Gastrocnemius medialis (tissue), 4 donors: ENCODE results near the gene UQCR11.

Experiments
- CTCF ChIP-seq, 5 experiments: fragments of 450-650 bp in 3 of 5; fragments of 200-600 bp in 2 of 5; sonication (generic) in 2 of 5; IDR thresholded peaks in 4 of 5; conservative IDR thresholded peaks in 1 of 5; 1 replicate in 4 of 5; 2 replicates in 1 of 5; pipeline ENCODE4 v1.5.1; 2016 to 2019; ENCODE audit warnings: antibody characterized with exemption in 5 of 5, mild to moderate bottlenecking in 3 of 5, moderate library complexity in 3 of 5
- POLR2A ChIP-seq, 2 donors: fragments of 450-650 bp; IDR thresholded peaks; one replicate each; pipeline ENCODE4 v1.6.1; 2017; ENCODE audit warnings: antibody characterized with exemption in 2 of 2, mild to moderate bottlenecking in 2 of 2, moderate library complexity in 2 of 2

DNA sequence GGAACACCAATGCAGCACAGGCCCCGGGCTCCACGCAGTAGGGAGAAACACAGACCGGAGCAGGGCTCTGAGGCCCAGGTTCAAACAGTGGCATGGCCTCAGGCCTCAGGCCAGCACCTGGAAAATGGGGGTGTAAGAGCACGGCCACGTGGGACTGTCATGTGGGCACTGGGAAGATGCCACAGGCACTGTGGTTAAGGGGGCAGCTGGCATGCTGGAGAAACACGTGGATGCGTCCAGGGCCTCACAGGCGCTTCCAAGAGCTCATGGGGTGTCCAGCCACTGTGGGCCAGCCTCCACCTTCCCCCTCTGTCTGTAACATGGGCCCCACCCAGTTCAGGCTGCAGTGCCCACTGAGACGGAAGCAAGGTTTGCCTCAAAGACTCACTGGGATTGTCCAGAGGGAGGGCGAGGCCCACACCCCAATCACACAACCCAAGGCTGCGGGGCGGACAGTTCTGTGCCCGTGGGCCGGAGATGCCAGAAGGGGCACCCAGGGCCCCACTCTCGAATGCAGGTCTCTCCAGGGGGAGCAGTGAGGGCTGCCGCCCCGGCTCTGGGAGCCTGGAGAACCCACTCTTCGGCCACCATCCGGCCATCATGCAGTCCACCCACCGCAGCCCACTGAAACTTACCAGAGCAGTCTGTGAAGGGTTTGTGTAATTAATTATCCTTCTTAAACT, 6.3 kb downstream of the UQCR11 start:
- TF ChIP-seq CTCF (IDR thresholded peaks at IDR 0.05 in 4 of 5, conservative IDR thresholded peaks at IDR 0.05 in 1 of 5) (no peak), POLR2A (IDR thresholded peaks at IDR 0.05) (no peak)
